Natural killer cell (primary cell): Measurements from ENCODE around the gene KANSL1. TPM values are rescaled to one million over a fixed set of nuclear protein-coding genes. Genes with fewer than 3 reads are reported as not detected.
A peak's percentile ranks its signal among the peaks of the same experiment; 100 is the strongest.
"Not testable (repeated sequence)": the region's sequence is repeated elsewhere in the genome, so short reads cannot be mapped to it uniquely, and the experiment has no call there.

Experiments
- ATAC-seq, 3 donors: fragments of 150-1000 bp in 2 of 3; fragments of 200-7000 bp in 1 of 3; cut with Tn5 transposase; 1 replicate in 1 of 3; 2 replicates in 2 of 3; pipeline ENCODE4 v1.10.0; 2021; ENCODE audit warnings: mild to moderate bottlenecking in 2 of 3, moderate library complexity in 2 of 3
- DNase-seq, 2 donors: peaks; one replicate each; pipeline versions ENCODE4 v3.0.0 to v3.0.0-alpha.2; 2013 to 2021; ENCODE audit warnings: mixed read lengths in 1 of 2
- H3K27ac ChIP-seq: one replicate; pipeline ENCODE4 v1.5.1; 2013; ENCODE audit warnings: mild to moderate bottlenecking, low read length
- H3K27me3 ChIP-seq: one replicate; pipeline ENCODE4 v1.6.1; 2013; ENCODE audit warnings: low read length; ENCODE audit not compliant: control insufficient read depth, insufficient read depth
- H3K36me3 ChIP-seq: one replicate; pipeline ENCODE4 v1.6.1; 2013; ENCODE audit warnings: low read length; ENCODE audit not compliant: control insufficient read depth, insufficient read depth
- H3K4me1 ChIP-seq: one replicate; pipeline ENCODE4 v1.6.1; 2013; ENCODE audit warnings: low read length; ENCODE audit not compliant: control insufficient read depth, insufficient read depth
- H3K4me3 ChIP-seq: one replicate; pipeline ENCODE4 v1.5.1; 2013; ENCODE audit warnings: low read length
- H3K9me3 ChIP-seq: one replicate; pipeline ENCODE4 v1.6.1; 2013; ENCODE audit warnings: low read length; ENCODE audit not compliant: control insufficient read depth, insufficient read depth
- H3K27ac Mint-ChIP-seq, 2 donors: one replicate each; pipeline ENCODE4 v1.8.0; 2022; ENCODE audit warnings: mild to moderate bottlenecking in 2 of 2, mixed read lengths in 2 of 2, moderate library complexity in 1 of 2
- H3K27me3 Mint-ChIP-seq, 2 donors: one replicate each; pipeline ENCODE4 v1.8.0; 2022; ENCODE audit warnings: low read depth in 2 of 2, mixed read lengths in 2 of 2
- H3K36me3 Mint-ChIP-seq: one replicate; pipeline ENCODE4 v1.8.0; 2022; ENCODE audit warnings: mixed read lengths
- H3K4me1 Mint-ChIP-seq, 2 donors: one replicate each; pipeline ENCODE4 v1.8.0; 2022; ENCODE audit warnings: mixed read lengths in 2 of 2
- H3K4me3 Mint-ChIP-seq: one replicate; pipeline ENCODE4 v1.8.0; 2022; ENCODE audit warnings: mild to moderate bottlenecking, moderate library complexity, mixed read lengths
- H3K9me3 Mint-ChIP-seq, 2 donors: one replicate each; pipeline ENCODE4 v1.8.0; 2022; ENCODE audit warnings: mixed read lengths in 2 of 2
- CTCF ChIP-seq: fragments of 200-600 bp; IDR thresholded peaks from one replicate; pipeline ENCODE4 v1.8.0; 2022; ENCODE audit warnings: antibody characterized with exemption
- WGBS: methylation state at CpG from one replicate; pipeline ENCODE4 v1.1.7; 2013; ENCODE audit warnings: missing lambda C conversion rate; ENCODE audit not compliant: insufficient coverage; 5-methylcytosine and 5-hydroxymethylcytosine counted together
- intact Hi-C: fragments of 100-400 bp; cut with micrococcal nuclease; formaldehyde crosslinking; loops from one replicate; pipeline ENCODE4 v1.14.2; 2022
- total RNA-seq, 4 donors: library from RNA; stranded (reverse); fragments of 120-200 nt in 1 of 4; gene quantifications; one replicate each; pipeline versions ENCODE4 v1.2.3 to v1.2.4, GENCODE V29; 2013 to 2022

KANSL1 gene
- total RNA-seq, 3 donors from 2014 or later (not counting 1 experiment from before 2014, with no cell fraction given): 202 to 240 (median 220) TPM

- H3K4me1 ChIP-seq: peaks cover 52% of the 10 kb centered on the region
- intact Hi-C loops: loop anchor here (1.0 to 2.0 kb wide), 2 partner anchors 174 to 245 kb away; no protein-coding TSS in a partner anchor
- no peaks in the 10 kb centered on the region for H3K27me3 ChIP-seq
- no peaks in the 10 kb centered on the region for H3K36me3 Mint-ChIP-seq
- no peak overlapping the region for H3K4me3 ChIP-seq
- H3K27ac Mint-ChIP-seq: peak overlapping the region; percentile 93 to 99
- ATAC-seq (peak; percentile 92 to 97 (median 95)), DNase-seq (peak; percentile 77 to 86)
- no peaks in the 10 kb centered on the region for H3K9me3 Mint-ChIP-seq
- no peaks in the 10 kb centered on the region for H3K9me3 ChIP-seq
- H3K36me3 ChIP-seq: peaks cover 2% of the 10 kb centered on the region
- no peaks in the 10 kb centered on the region for H3K27me3 Mint-ChIP-seq
- H3K27ac ChIP-seq: peak overlapping the region; percentile 94
- H3K4me3 Mint-ChIP-seq: peak overlapping the region; percentile 74
- H3K4me1 Mint-ChIP-seq: peaks cover 43 to 50% of the 10 kb centered on the region in 2 donors
- 38% methylated on average over 14 of the region's 14 CpGs for WGBS
- TF ChIP-seq CTCF: no peak
Observed at GRCh38 chr17:46020023-46020761, 173.0 kb downstream of the KANSL1 start.

GRCh38 chr17:46019408-46019925 lies 173.8 kb downstream of the KANSL1 start:
- Histone ChIP-seq H3K27ac (peak overlapping the region; percentile 94), H3K4me1 (peaks cover 47% of the 10 kb centered on the region)
- H3K4me3 ChIP-seq, H3K4me3 Mint-ChIP-seq, ATAC-seq, H3K9me3 Mint-ChIP-seq, H3K9me3 ChIP-seq, H3K27me3 Mint-ChIP-seq, DNase-seq, H3K36me3 ChIP-seq, H3K27me3 ChIP-seq, H3K36me3 Mint-ChIP-seq, intact Hi-C loops: not testable (repeated sequence)
- H3K4me1 Mint-ChIP-seq: peaks cover 42 to 45% of the 10 kb centered on the region in 2 donors
- WGBS: 49% methylated on average over 7 of the region's 8 CpGs
- peak overlapping the region; percentile 93 to 99 for H3K27ac Mint-ChIP-seq

GRCh38 chr17:46013502-46014165 lies 179.6 kb downstream of the KANSL1 start:
- ATAC-seq (no peak), DNase-seq (no peak)
- H3K4me1 Mint-ChIP-seq: peaks cover 6% of the 10 kb centered on the region in 2 donors
- no peak for TF ChIP-seq CTCF
- H3K9me3 Mint-ChIP-seq: no peaks in the 10 kb centered on the region
- no peak overlapping the region for H3K27ac Mint-ChIP-seq
- intact Hi-C loops: no loop called here
- no peaks in the 10 kb centered on the region for H3K36me3 Mint-ChIP-seq
- no peak overlapping the region for H3K4me3 ChIP-seq
- H3K9me3 ChIP-seq: no peaks in the 10 kb centered on the region
- no peaks in the 10 kb centered on the region for H3K27me3 Mint-ChIP-seq
- peaks cover 5% of the 10 kb centered on the region for H3K4me1 ChIP-seq
- WGBS: 91% methylated on average over 9 of the region's 9 CpGs
- H3K4me3 Mint-ChIP-seq: no peak overlapping the region
- H3K27ac ChIP-seq: no peak overlapping the region
- no peaks in the 10 kb centered on the region for H3K27me3 ChIP-seq
- H3K36me3 ChIP-seq: peaks cover 2% of the 10 kb centered on the region

DNA sequence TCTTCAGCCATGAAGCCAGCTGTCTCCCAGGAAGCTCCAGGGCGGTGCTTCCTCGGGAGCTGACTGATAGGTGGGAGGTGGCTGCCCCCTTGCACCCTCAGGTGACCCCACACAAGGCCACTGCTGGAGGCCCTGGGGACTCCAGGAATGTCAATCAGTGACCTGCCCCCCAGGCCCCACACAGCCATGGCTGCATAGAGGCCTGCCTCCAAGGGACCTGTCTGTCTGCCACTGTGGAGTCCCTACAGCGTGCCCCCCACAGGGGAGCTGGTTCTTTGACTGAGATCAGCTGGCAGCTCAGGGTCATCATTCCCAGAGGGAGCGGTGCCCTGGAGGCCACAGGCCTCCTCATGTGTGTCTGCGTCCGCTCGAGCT lies 180.1 kb downstream of the KANSL1 start:
- no peaks in the 10 kb centered on the region for H3K9me3 Mint-ChIP-seq
- Histone ChIP-seq H3K36me3 (no peaks in the 10 kb centered on the region), H3K27ac (no peak overlapping the region), H3K9me3 (no peaks in the 10 kb centered on the region), H3K4me1 (peaks cover under 1% of the 10 kb centered on the region), H3K27me3 (no peaks in the 10 kb centered on the region), H3K4me3 (no peak overlapping the region)
- no peaks in the 10 kb centered on the region for H3K27me3 Mint-ChIP-seq
- peaks cover under 1 to 1% of the 10 kb centered on the region in 2 donors for H3K4me1 Mint-ChIP-seq
- no peak for TF ChIP-seq CTCF
- H3K36me3 Mint-ChIP-seq: no peaks in the 10 kb centered on the region
- intact Hi-C loops: no loop called here
- 96% methylated on average over 7 of the region's 7 CpGs for WGBS
- ATAC-seq: no peak
- no peak overlapping the region for H3K4me3 Mint-ChIP-seq
- peak overlapping the region in 1 of 2 donors; percentile 4 for H3K27ac Mint-ChIP-seq
- no peak for DNase-seq
